Suprapubic skin (tissue), 4 donors: ENCODE measurements around the gene LHPP.

ENCODE experiments used
- POLR2A ChIP-seq, 2 donors: fragments of 450-650 bp; IDR thresholded peaks; one replicate each; pipeline ENCODE4 v1.6.1; 2017; ENCODE audit warnings: antibody characterized with exemption in 2 of 2, mild to moderate bottlenecking in 2 of 2, moderate library complexity in 2 of 2
- POLR2AphosphoS5 ChIP-seq, 3 donors: sonication (generic); formaldehyde crosslinking; IDR thresholded peaks; one replicate each; pipeline ENCODE4 v1.6.1; 2017; ENCODE audit warnings: antibody characterized with exemption in 3 of 3
- TF ChIP-seq, protein P1 (sequence below), 2 donors: fragments of 200-600 bp in 1 of 2; fragments of 450-650 bp in 1 of 2; sonication (generic) in 1 of 2; IDR thresholded peaks; one replicate each; pipeline ENCODE4 v1.5.1; 2016 to 2019; ENCODE audit warnings: antibody characterized with exemption in 2 of 2, mild to moderate bottlenecking in 1 of 2, moderate library complexity in 1 of 2

DNA sequence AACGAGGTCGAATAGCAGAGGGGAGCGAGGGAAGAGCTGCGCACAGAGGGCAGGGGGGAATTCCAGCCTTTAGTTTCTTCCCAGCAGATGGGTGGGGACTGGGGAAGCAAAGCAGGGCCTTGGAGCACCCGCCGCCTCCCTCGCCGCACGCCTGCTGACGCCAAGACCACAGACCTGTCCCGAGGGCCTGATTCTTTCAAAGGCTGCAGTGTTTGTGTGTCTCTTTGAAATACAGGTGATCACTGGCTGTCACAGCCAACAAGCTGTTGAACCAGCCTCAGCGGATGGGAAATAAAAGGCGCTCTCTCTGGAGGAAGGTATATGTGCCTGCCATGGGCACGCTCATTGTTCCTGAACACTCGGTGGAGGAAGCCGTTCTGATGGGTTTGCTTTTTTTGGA lies 163.3 kb downstream of the LHPP start:
- TF ChIP-seq, protein P1, sequence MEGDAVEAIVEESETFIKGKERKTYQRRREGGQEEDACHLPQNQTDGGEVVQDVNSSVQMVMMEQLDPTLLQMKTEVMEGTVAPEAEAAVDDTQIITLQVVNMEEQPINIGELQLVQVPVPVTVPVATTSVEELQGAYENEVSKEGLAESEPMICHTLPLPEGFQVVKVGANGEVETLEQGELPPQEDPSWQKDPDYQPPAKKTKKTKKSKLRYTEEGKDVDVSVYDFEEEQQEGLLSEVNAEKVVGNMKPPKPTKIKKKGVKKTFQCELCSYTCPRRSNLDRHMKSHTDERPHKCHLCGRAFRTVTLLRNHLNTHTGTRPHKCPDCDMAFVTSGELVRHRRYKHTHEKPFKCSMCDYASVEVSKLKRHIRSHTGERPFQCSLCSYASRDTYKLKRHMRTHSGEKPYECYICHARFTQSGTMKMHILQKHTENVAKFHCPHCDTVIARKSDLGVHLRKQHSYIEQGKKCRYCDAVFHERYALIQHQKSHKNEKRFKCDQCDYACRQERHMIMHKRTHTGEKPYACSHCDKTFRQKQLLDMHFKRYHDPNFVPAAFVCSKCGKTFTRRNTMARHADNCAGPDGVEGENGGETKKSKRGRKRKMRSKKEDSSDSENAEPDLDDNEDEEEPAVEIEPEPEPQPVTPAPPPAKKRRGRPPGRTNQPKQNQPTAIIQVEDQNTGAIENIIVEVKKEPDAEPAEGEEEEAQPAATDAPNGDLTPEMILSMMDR (IDR thresholded peaks at IDR 0.05) = no peak
- no peak for TF ChIP-seq POLR2A (IDR thresholded peaks at IDR 0.05)
- TF ChIP-seq POLR2AphosphoS5 (IDR thresholded peaks at IDR 0.05) = no peak
